H1 (cell line): ENCODE results near the gene GMCL1. TPM values are rescaled to one million over a fixed set of nuclear protein-coding genes. Genes with fewer than 3 reads are reported as not detected.

Experiments
- CTCF ChIA-PET: fragments of 300-600 bp; sonication (Branson Sonifier 250); formaldehyde crosslinking; loops from one replicate; lab custom pipeline; 2021; ENCODE audit not compliant: partially characterized antibody; lab: Charles Lee
- POLR2A ChIA-PET: fragments of 300-600 bp; sonication (Branson Sonifier 250); formaldehyde crosslinking; loops from one replicate; lab custom pipeline; 2021; ENCODE audit warnings: inconsistent platforms; ENCODE audit not compliant: partially characterized antibody; lab: Charles Lee
- DNase-seq, 2 experiments: peaks; one replicate each; pipeline versions ENCODE4 v3.0.0 to v3.0.0-alpha.2; 2010 to 2022; ENCODE audit warnings: low spot score in 2 of 2, low read depth in 1 of 2, mixed read lengths in 1 of 2
- FAIRE-seq: peaks from 2 replicates; lab custom pipeline; 2011; peaks lifted over from hg19 to GRCh38; lab: Jason Lieb, UNC
- H2AFZ ChIP-seq: 2 replicates; pipeline ENCODE4 v1.8.1; 2012; ENCODE audit warnings: low read length, inconsistent platforms
- H2AK5ac ChIP-seq: 2 replicates; pipeline ENCODE4 v1.6.1; 2013; ENCODE audit warnings: low read depth, low read length
- H2BK120ac ChIP-seq: replicated peaks from 2 replicates; pipeline ENCODE3; 2013; ENCODE audit warnings: low read depth, low read length, inconsistent platforms
- H2BK12ac ChIP-seq: 2 replicates; pipeline ENCODE4 v1.6.1; 2013; ENCODE audit warnings: low read depth, low read length
- H2BK15ac ChIP-seq: 2 replicates; pipeline ENCODE4 v1.6.1; 2013; ENCODE audit warnings: low read length
- H2BK20ac ChIP-seq: 2 replicates; pipeline ENCODE4 v1.6.1; 2013; ENCODE audit warnings: low read length
- H2BK5ac ChIP-seq: 2 replicates; pipeline ENCODE4 v1.6.1; 2013; ENCODE audit warnings: low read depth, low read length
- H3K14ac ChIP-seq: 2 replicates; pipeline ENCODE4 v1.6.1; 2013; ENCODE audit warnings: inconsistent platforms; ENCODE audit not compliant: insufficient read length
- H3K18ac ChIP-seq: 2 replicates; pipeline ENCODE4 v1.6.1; 2013; ENCODE audit warnings: low read length; ENCODE audit errors: extremely low read depth
- H3K23ac ChIP-seq: 2 replicates; pipeline ENCODE4 v1.6.1; 2013; ENCODE audit warnings: inconsistent platforms; ENCODE audit not compliant: insufficient read length
- H3K23me2 ChIP-seq: 2 replicates; pipeline ENCODE4 v1.6.1; 2013; ENCODE audit warnings: low read depth, low read length
- H3K27ac ChIP-seq: 2 replicates; pipeline ENCODE4 v1.6.1; 2011; ENCODE audit warnings: low read depth, low read length, inconsistent platforms
- H3K27me3 ChIP-seq, 4 experiments: replicated peaks in 1 of 4; 1 replicate in 1 of 4; 2 replicates in 3 of 4; pipeline versions ENCODE4 v1.6.1 to v1.8.1; 2011 to 2013; ENCODE audit warnings: low read length in 3 of 4, mild to moderate bottlenecking in 3 of 4, inconsistent platforms in 2 of 4, mixed read lengths in 2 of 4, moderate library complexity in 1 of 4; ENCODE audit not compliant: control insufficient read depth in 3 of 4, insufficient read depth in 3 of 4; ENCODE audit errors: extremely low read depth in 1 of 4
- H3K36me3 ChIP-seq, 4 experiments: 2 replicates each; pipeline versions ENCODE4 v1.6.1 to v1.8.1; 2011 to 2013; ENCODE audit warnings: mild to moderate bottlenecking in 4 of 4, low read length in 3 of 4, moderate library complexity in 2 of 4, control low read depth in 1 of 4, inconsistent platforms in 1 of 4; ENCODE audit not compliant: insufficient read depth in 4 of 4, control insufficient read depth in 2 of 4
- H3K4ac ChIP-seq: replicated peaks from 2 replicates; pipeline ENCODE3; 2013; ENCODE audit warnings: low read length, low read depth, mixed read lengths, inconsistent platforms; ENCODE audit not compliant: insufficient read length
- H3K4me1 ChIP-seq, 4 experiments: replicated peaks in 1 of 4; 1 replicate in 1 of 4; 2 replicates in 3 of 4; pipeline versions ENCODE4 v1.6.1 to v1.8.1; 2011 to 2013; ENCODE audit warnings: low read length in 3 of 4, inconsistent platforms in 2 of 4, mixed read lengths in 1 of 4; ENCODE audit not compliant: insufficient read depth in 4 of 4, control insufficient read depth in 3 of 4
- H3K4me2 ChIP-seq, 2 experiments: 2 replicates each; pipeline versions ENCODE4 v1.6.1 to v1.8.1; 2011 to 2013; ENCODE audit warnings: low read depth in 2 of 2, low read length in 2 of 2, control low read depth in 1 of 2, inconsistent platforms in 1 of 2, mild to moderate bottlenecking in 1 of 2; ENCODE audit not compliant: insufficient read depth in 1 of 2
- H3K4me3 ChIP-seq, 4 experiments: fragments of 200-600, 300-600 bp in 1 of 4; sonication (generic), shearing (Covaris generic), sonication (Bioruptor Twin) in 1 of 4; 2 replicates each; pipeline versions ENCODE4 v1.5.1 to v1.8.1; 2011 to 2016; ENCODE audit warnings: low read length in 4 of 4, low read depth in 3 of 4, control low read depth in 2 of 4, inconsistent platforms in 2 of 4, mild to moderate bottlenecking in 2 of 4, mixed read lengths in 1 of 4, moderate library complexity in 1 of 4; ENCODE audit not compliant: insufficient read depth in 2 of 4; ENCODE audit errors: extremely low read depth in 1 of 4
- H3K56ac ChIP-seq: replicated peaks from 2 replicates; pipeline ENCODE3; 2013; ENCODE audit warnings: low read depth, mild to moderate bottlenecking, mixed read lengths, low read length, inconsistent platforms; ENCODE audit not compliant: insufficient read length
- H3K79me1 ChIP-seq: 2 replicates; pipeline ENCODE4 v1.6.1; 2013; ENCODE audit warnings: low read depth, low read length, control low read depth
- H3K79me2 ChIP-seq, 2 experiments: 2 replicates each; pipeline versions ENCODE4 v1.6.1 to v1.8.1; 2012 to 2013; ENCODE audit warnings: low read length in 2 of 2, mild to moderate bottlenecking in 2 of 2, inconsistent platforms in 1 of 2; ENCODE audit not compliant: insufficient read depth in 2 of 2, control insufficient read depth in 1 of 2
- H3K9ac ChIP-seq, 4 experiments: replicated peaks in 1 of 4; 1 replicate in 1 of 4; 2 replicates in 3 of 4; pipeline versions ENCODE4 v1.6.1 to v1.8.1; 2011 to 2013; ENCODE audit warnings: low read depth in 3 of 4, low read length in 3 of 4, control low read depth in 2 of 4, mild to moderate bottlenecking in 2 of 4, moderate library complexity in 2 of 4, inconsistent platforms in 1 of 4; ENCODE audit errors: extremely low read depth in 1 of 4
- H3K9me3 ChIP-seq, 2 experiments: 2 replicates each; pipeline versions ENCODE4 v1.6.1 to v1.8.1; 2012 to 2013; ENCODE audit warnings: mild to moderate bottlenecking in 2 of 2, moderate library complexity in 2 of 2, control low read depth in 1 of 2, inconsistent platforms in 1 of 2, low read depth in 1 of 2, low read length in 1 of 2, mixed read lengths in 1 of 2; ENCODE audit not compliant: insufficient read depth in 2 of 2
- H4K20me1 ChIP-seq, 2 experiments: replicated peaks in 1 of 2; 2 replicates each; pipeline versions ENCODE3 to v1.8.1; 2011 to 2013; ENCODE audit warnings: inconsistent platforms in 2 of 2, low read length in 2 of 2, mild to moderate bottlenecking in 1 of 2; ENCODE audit not compliant: insufficient read depth in 2 of 2, control insufficient read depth in 1 of 2
- H4K5ac ChIP-seq: 2 replicates; pipeline ENCODE4 v1.6.1; 2013; ENCODE audit warnings: low read length, low read depth, mixed read lengths, inconsistent platforms; ENCODE audit not compliant: insufficient read length
- H4K8ac ChIP-seq: 2 replicates; pipeline ENCODE4 v1.8.0; 2013; ENCODE audit warnings: mild to moderate bottlenecking, moderate library complexity, low read length, inconsistent platforms; ENCODE audit not compliant: insufficient read depth; ENCODE audit errors: extremely low read depth
- H4K91ac ChIP-seq: replicated peaks from 2 replicates; pipeline ENCODE3; 2013; ENCODE audit warnings: low read length, mixed read lengths, inconsistent platforms; ENCODE audit not compliant: insufficient read length
- ATF3 ChIP-seq: IDR thresholded peaks from 2 replicates; pipeline ENCODE4 v1.6.1; 2011; ENCODE audit warnings: low read depth, mild to moderate bottlenecking, low read length; ENCODE audit not compliant: insufficient read depth
- CHD2 ChIP-seq: IDR thresholded peaks from 2 replicates; pipeline ENCODE4 v1.6.1; 2012; ENCODE audit warnings: low read length, improper control_type of control experiment
- CTCF ChIP-seq, 3 experiments: IDR thresholded peaks; 1 replicate in 2 of 3; 2 replicates in 1 of 3; pipeline versions ENCODE4 v1.5.1 to v1.6.1; 2011; ENCODE audit warnings: low read length in 3 of 3, mild to moderate bottlenecking in 3 of 3, inconsistent platforms in 2 of 3, low read depth in 1 of 3, moderate library complexity in 1 of 3; ENCODE audit not compliant: insufficient read depth in 1 of 3; ENCODE audit errors: control extremely low read depth in 1 of 3
- RXRA ChIP-seq: IDR thresholded peaks from 2 replicates; pipeline ENCODE4 v1.6.1; 2011; ENCODE audit warnings: low read depth, mild to moderate bottlenecking, low read length, moderate library complexity; ENCODE audit not compliant: insufficient read depth
- TEAD4 ChIP-seq: IDR thresholded peaks from 2 replicates; pipeline ENCODE4 v1.6.1; 2012; ENCODE audit warnings: low read depth, low read length, inconsistent platforms, mixed read lengths
- ZNF274 ChIP-seq: IDR thresholded peaks from 2 replicates; pipeline ENCODE4 v1.7.0; 2012; ENCODE audit warnings: low read length, borderline replicate concordance; ENCODE audit errors: extremely low read depth
- polyA plus RNA-seq, 7 experiments: library from polyadenylated mRNA; depleted of rRNA in 3 of 7; stranded (reverse) in 5 of 7; unstranded in 2 of 7; fragments of >200 nt in 5 of 7; fragments of 200-250 nt in 2 of 7; gene quantifications; 1 replicate in 5 of 7; 2 replicates in 1 of 7; 4 replicates in 1 of 7; pipeline versions ENCODE4 v1.2.1 to v1.2.3, GENCODE V29; 2011 to 2013; ENCODE audit warnings: missing spikeins in 2 of 7, mixed read lengths in 2 of 7
- total RNA-seq: library from RNA; stranded (reverse); fragmentation: NEBNext Ultra II Directional; extraction: Animal tissue kit (Norgen Biotek cat#: 25700); gene quantifications from 2 replicates; pipeline ENCODE4 v1.2.1, GENCODE V29; 2021

The GMCL1 gene
- total and polyA plus RNA-seq, 2 of the 8 experiments (the other 6 are each of a cell fraction or from before 2014, with no cell fraction given) = 6.5 to 21.9 TPM

- Histone ChIP-seq H2AK5ac (no peak overlapping the region), H3K14ac (no peak overlapping the region), H2BK12ac (no peak overlapping the region), H3K27ac (no peak overlapping the region), H3K79me2 (peaks cover 0 to 4% of the 10 kb centered on the region in 2 experiments; a peak in 2 of 4 replicates), H3K18ac (no peak overlapping the region), H3K9me3 (no peaks in the 10 kb centered on the region), H3K4me1 (no peaks in the 10 kb centered on the region), H4K91ac (no peak overlapping the region), H2BK15ac (no peak overlapping the region), H2AFZ (no peak overlapping the region), H2BK120ac (no peak overlapping the region), H3K36me3 (no peaks in the 10 kb centered on the region), H3K4me3 (no peak overlapping the region), H4K5ac (no peak overlapping the region), H4K20me1 (no peaks in the 10 kb centered on the region), H3K4ac (no peak overlapping the region), H2BK5ac (no peak overlapping the region), H3K23me2 (no peaks in the 10 kb centered on the region; the same call in 1 of the 2 replicates), H3K56ac (no peak overlapping the region), H3K79me1 (no peaks in the 10 kb centered on the region), H3K23ac (no peak overlapping the region), H4K8ac (no peak overlapping the region), H2BK20ac (no peak overlapping the region), H3K4me2 (no peak overlapping the region), H3K27me3 (peaks cover 0 to 1% (median 0%) of the 10 kb centered on the region in 4 experiments; a peak in 2 of 7 replicates), H3K9ac (no peak overlapping the region)
- ChIA-PET POLR2A (no interaction called here), CTCF (interaction anchor here (0.6 to 1.2 kb wide), 3 partner anchors 76 to 175 kb away, joined by 3 to 5 read pairs (median 5); no protein-coding TSS in a partner anchor)
- DNase-seq = no peak
- FAIRE-seq = no peak
- no peak for TF ChIP-seq ZNF274
- no peak for TF ChIP-seq CTCF (IDR thresholded peaks at IDR 0.05; ENCODE audit: control extremely low read depth in 1 of 3, insufficient read depth in 1 of 3, low read depth in 1 of 3, low read length in 3 of 3)
- no peak for TF ChIP-seq TEAD4
- no peak for TF ChIP-seq CHD2
- TF ChIP-seq RXRA = no peak
- TF ChIP-seq ATF3 = no peak
These were observed 59.8 kb downstream of the GMCL1 start for GRCh38 chr2:69889302-69889701.
